ENCODE results near the gene CCT6B.
"Not testable (repeated sequence)": the region's sequence is repeated elsewhere in the genome, so short reads cannot be mapped to it uniquely, and the experiment has no call there.

CCT6B gene

GRCh38 chr17:34961093-34961911 is at the start of gene CCT6B, which contains the start of gene ZNF830:
CCT6B (minus strand) TSS chr17:34961460; CDS start chr17:34961393, 67 bp downstream.
ZNF830 (plus strand) TSS chr17:34961540; CDS start chr17:34961567, 27 bp downstream.
- DNase-seq (ENCODE audit: low read depth): peak; percentile 82

- no peak for DNase-seq (ENCODE audit: low read depth)
Measured at GRCh38 chr17:35010093-35010492, 48.8 kb upstream of the CCT6B start.

- DNase-seq (ENCODE audit: low read depth): no peak
Measured at GRCh38 chr17:35006961-35007360, 45.7 kb upstream of the CCT6B start.

GRCh38 chr17:35006345-35006744 is 45.1 kb upstream of the CCT6B start:
- no peak for DNase-seq (ENCODE audit: low read depth)

GRCh38 chr17:35003778-35004177 is 42.5 kb upstream of the CCT6B start:
- no peak for DNase-seq (ENCODE audit: low read depth)

- DNase-seq (ENCODE audit: low read depth): no peak
Measured at GRCh38 chr17:35002876-35003551, 41.8 kb upstream of the CCT6B start.

- DNase-seq (ENCODE audit: low read depth): no peak
Measured at GRCh38 chr17:35001549-35001948, 40.3 kb upstream of the CCT6B start.

GRCh38 chr17:35000965-35001364 is 39.7 kb upstream of the CCT6B start:
- DNase-seq (ENCODE audit: low read depth): not testable (repeated sequence)

- no peak for DNase-seq (ENCODE audit: low read depth)
Measured at GRCh38 chr17:34999456-34999855, 38.2 kb upstream of the CCT6B start.

GRCh38 chr17:34998205-34998604 is 36.9 kb upstream of the CCT6B start:
- peak; percentile 75 for DNase-seq (ENCODE audit: low read depth)

- no peak for DNase-seq (ENCODE audit: low read depth)
Measured at GRCh38 chr17:34997355-34997862, 36.1 kb upstream of the CCT6B start.

- no peak for DNase-seq (ENCODE audit: low read depth)
Measured at GRCh38 chr17:34996422-34997285, 35.4 kb upstream of the CCT6B start.

- no peak for DNase-seq (ENCODE audit: low read depth)
Measured at GRCh38 chr17:34993031-34993430, 31.8 kb upstream of the CCT6B start.

- no peak for DNase-seq (ENCODE audit: low read depth)
Measured at GRCh38 chr17:34991606-34992005, 30.3 kb upstream of the CCT6B start.

- DNase-seq (ENCODE audit: low read depth): no peak
Measured at GRCh38 chr17:34990921-34991365, 29.7 kb upstream of the CCT6B start.

- no peak for DNase-seq (ENCODE audit: low read depth)
Measured at GRCh38 chr17:34989473-34989872, 28.2 kb upstream of the CCT6B start.

- DNase-seq (ENCODE audit: low read depth): no peak
Measured at GRCh38 chr17:34988644-34989043, 27.4 kb upstream of the CCT6B start.

GRCh38 chr17:34987232-34987631 is 26.0 kb upstream of the CCT6B start:
- no peak for DNase-seq (ENCODE audit: low read depth)

GRCh38 chr17:34981538-34982241 is 20.4 kb upstream of the CCT6B start:
- DNase-seq (ENCODE audit: low read depth): no peak

- peak; percentile 59 for DNase-seq (ENCODE audit: low read depth)
Measured at GRCh38 chr17:34980681-34981537, 19.6 kb upstream of the CCT6B start.

GRCh38 chr17:34980353-34980680 is 19.1 kb upstream of the CCT6B start, which contains the start of gene LIG3:
LIG3 (plus strand) TSS chr17:34980512; CDS start chr17:34983006, 2,494 bp downstream.
- DNase-seq (ENCODE audit: low read depth): peak; percentile 95
